Vagina (tissue), 2 donors: Measurements from ENCODE around the gene TK1. TPM values are rescaled to one million over a fixed set of nuclear protein-coding genes. Genes with fewer than 3 reads are reported as not detected.

Experiments
- DNase-seq, 2 donors: peaks; one replicate each; pipeline ENCODE4 v3.0.0-alpha.2; 2017; ENCODE audit errors: extremely low spot score in 2 of 2
- H3K27ac ChIP-seq: fragments of 200-600 bp; sonication (generic); one replicate; pipeline ENCODE4 v1.5.1; 2019
- H3K27me3 ChIP-seq: fragments of 200-600 bp; sonication (generic); one replicate; pipeline ENCODE4 v1.5.1; 2019
- H3K36me3 ChIP-seq, 2 donors: fragments of 200-600 bp; sonication (generic); one replicate each; pipeline ENCODE4 v1.5.1; 2017 to 2019
- H3K4me1 ChIP-seq: fragments of 200-600 bp; sonication (generic); one replicate; pipeline ENCODE4 v1.5.1; 2019
- H3K4me3 ChIP-seq, 2 donors: fragments of 200-600 bp; sonication (generic); 1 replicate in 1 of 2; 2 replicates in 1 of 2; pipeline ENCODE4 v1.5.1; 2016 to 2019
- H3K9me3 ChIP-seq: fragments of 200-600 bp; sonication (generic); one replicate; pipeline ENCODE4 v1.5.1; 2019
- POLR2A ChIP-seq, 2 donors: fragments of 450-650 bp; IDR thresholded peaks; one replicate each; pipeline ENCODE4 v1.6.1; 2017; ENCODE audit warnings: antibody characterized with exemption in 2 of 2, mild to moderate bottlenecking in 2 of 2, moderate library complexity in 2 of 2
- POLR2AphosphoS5 ChIP-seq, 2 donors: sonication (generic); formaldehyde crosslinking; IDR thresholded peaks; one replicate each; pipeline ENCODE4 v1.9.0; 2017; ENCODE audit warnings: antibody characterized with exemption in 2 of 2, mild to moderate bottlenecking in 2 of 2, low read depth in 1 of 2; ENCODE audit not compliant: insufficient read depth in 1 of 2
- intact Hi-C: fragments of 100-400 bp; cut with DNase I; formaldehyde crosslinking; loops from one replicate; pipeline ENCODE4 v1.15.1; 2023
- total RNA-seq: library from RNA; depleted of rRNA; stranded (reverse); fragments of >200 nt; gene quantifications from one replicate; pipeline ENCODE4 v1.2.3, GENCODE V29; 2016
- TF ChIP-seq, protein P1 (sequence below), 3 experiments: fragments of 450-650 bp in 2 of 3; fragments of 200-600 bp in 1 of 3; sonication (generic) in 1 of 3; IDR thresholded peaks; one replicate each; pipeline ENCODE4 v1.5.1; 2017 to 2019; ENCODE audit warnings: antibody characterized with exemption in 3 of 3, mild to moderate bottlenecking in 2 of 3, moderate library complexity in 2 of 3

The TK1 gene
- total RNA-seq, 1 donor from 2014 or later = 3.7 TPM

DNA sequence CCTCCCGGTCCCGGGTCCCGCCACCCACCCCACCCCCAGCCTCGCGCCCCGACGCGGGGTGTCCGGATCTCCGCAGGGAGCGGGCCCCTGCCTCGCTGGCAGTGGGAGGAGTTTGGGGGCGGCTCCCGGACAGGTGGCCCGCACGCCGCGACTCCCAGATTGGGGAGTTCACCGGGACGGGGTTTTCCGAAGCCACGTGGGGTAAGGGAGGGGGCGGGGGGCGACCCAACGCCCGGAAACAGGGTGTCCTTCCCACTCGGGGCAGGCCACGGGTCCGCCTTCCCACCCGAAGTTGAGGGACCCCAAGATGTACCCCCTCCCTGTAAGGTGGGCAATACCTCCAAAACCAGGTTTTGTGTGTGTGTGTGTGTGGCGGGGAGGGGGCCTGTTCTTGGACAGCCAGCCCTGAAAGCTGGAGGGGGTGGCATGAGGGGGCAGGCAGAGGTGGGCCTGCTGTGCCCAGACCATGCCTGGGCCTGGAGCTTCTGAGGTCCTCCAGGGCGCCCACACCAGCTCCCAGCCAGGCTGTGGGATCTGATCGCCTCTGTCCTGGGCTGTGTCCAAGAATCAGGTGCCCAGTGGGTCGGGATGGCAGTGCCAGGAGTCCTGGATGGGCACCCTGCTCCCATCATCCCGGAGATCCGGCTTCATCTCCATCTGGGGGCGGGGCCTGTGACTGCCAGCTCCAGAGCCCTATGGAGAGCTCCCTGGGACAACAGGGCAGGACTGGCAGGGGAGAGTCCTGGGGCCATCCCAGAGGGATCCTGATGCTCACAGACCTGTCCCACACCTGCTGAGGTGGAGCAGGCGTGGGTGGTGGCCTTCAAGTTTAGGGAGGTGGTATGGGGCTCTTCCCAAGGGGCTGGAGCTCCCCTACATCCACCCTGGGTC is 17.7 kb downstream of the TK1 start:
- Histone ChIP-seq H3K9me3 (no peaks in the 10 kb centered on the region), H3K36me3 (no peaks in the 10 kb centered on the region), H3K4me1 (peaks cover 49% of the 10 kb centered on the region), H3K27me3 (no peaks in the 10 kb centered on the region), H3K27ac (peak overlapping the region; percentile 88), H3K4me3 (peak overlapping the region; percentile 80 to 88)
- TF ChIP-seq, protein P1, sequence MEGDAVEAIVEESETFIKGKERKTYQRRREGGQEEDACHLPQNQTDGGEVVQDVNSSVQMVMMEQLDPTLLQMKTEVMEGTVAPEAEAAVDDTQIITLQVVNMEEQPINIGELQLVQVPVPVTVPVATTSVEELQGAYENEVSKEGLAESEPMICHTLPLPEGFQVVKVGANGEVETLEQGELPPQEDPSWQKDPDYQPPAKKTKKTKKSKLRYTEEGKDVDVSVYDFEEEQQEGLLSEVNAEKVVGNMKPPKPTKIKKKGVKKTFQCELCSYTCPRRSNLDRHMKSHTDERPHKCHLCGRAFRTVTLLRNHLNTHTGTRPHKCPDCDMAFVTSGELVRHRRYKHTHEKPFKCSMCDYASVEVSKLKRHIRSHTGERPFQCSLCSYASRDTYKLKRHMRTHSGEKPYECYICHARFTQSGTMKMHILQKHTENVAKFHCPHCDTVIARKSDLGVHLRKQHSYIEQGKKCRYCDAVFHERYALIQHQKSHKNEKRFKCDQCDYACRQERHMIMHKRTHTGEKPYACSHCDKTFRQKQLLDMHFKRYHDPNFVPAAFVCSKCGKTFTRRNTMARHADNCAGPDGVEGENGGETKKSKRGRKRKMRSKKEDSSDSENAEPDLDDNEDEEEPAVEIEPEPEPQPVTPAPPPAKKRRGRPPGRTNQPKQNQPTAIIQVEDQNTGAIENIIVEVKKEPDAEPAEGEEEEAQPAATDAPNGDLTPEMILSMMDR (IDR thresholded peaks at IDR 0.05) = no peak
- no peak for TF ChIP-seq POLR2A (IDR thresholded peaks at IDR 0.05)
- no peak for TF ChIP-seq POLR2AphosphoS5 (IDR thresholded peaks at IDR 0.05; ENCODE audit: insufficient read depth in 1 of 2, low read depth in 1 of 2)
- intact Hi-C loops = no loop called here
- no peak for DNase-seq

DNA sequence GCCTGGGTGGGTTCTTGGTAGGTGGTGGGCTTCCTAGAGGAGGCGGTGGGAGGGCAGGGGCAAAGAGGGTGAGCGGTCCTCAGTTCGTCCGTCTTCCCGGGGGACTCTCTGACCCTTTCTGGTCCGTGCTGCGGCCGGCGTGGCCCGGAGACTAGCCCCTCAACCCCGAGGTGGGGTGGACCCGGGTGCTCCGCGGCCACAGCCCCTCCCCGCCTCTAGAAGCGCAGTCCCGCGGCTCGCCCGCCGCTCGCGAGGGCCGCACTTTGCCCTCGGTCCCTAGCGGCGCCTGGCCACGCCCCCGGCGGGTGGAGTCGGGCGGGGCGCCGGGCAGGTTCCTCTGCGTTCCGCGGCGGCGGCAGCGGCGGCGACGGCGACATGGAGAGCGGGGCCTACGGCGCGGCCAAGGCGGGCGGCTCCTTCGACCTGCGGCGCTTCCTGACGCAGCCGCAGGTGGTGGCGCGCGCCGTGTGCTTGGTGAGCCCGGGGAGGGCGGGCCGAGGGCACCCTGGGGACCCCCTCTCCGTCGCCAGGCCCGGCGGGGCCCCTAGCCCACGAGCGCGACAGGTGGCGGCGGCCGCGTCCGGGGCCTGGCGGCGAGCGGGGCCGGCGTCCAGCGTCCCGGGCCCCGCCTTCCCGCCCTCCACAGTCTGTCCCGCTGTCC is 18.5 kb downstream of the TK1 start, which contains the start of gene SYNGR2:
Gene SYNGR2 (plus strand): TSS at position 340 of the 661 bp plus-strand sequence. CDS start 36 bp downstream, at position 376.
- peaks cover 42% of the 10 kb centered on the region for H3K4me1 ChIP-seq
- intact Hi-C loops = no loop called here

DNA sequence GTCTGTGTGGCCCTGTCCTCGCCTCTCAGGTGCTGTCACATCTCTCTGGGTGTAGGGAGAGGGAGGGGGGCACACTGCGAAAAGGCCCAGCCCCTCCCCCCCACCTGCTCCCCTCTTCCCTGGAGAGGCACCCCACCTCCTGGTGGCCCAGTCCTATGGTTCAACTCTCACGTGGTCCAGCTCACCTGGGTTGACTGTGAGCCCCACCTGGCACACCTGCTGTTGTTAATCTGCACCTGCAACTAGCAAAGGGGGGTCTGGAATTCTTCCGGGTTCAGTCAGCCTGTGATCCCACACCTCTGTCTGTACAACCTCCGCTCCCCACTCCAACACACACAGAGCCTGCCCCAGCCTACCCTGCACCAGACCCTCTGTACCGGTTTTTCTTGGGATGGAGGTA is 20.4 kb downstream of the TK1 start:
- no peak overlapping the region for H3K4me3 ChIP-seq
- no peak overlapping the region for H3K27ac ChIP-seq
- H3K36me3 ChIP-seq = no peaks in the 10 kb centered on the region
- peaks cover 22% of the 10 kb centered on the region for H3K4me1 ChIP-seq
- H3K27me3 ChIP-seq = no peaks in the 10 kb centered on the region
- TF ChIP-seq POLR2A (IDR thresholded peaks at IDR 0.05) (no peak), POLR2AphosphoS5 (IDR thresholded peaks at IDR 0.05; ENCODE audit: insufficient read depth in 1 of 2, low read depth in 1 of 2) (no peak)
- TF ChIP-seq, protein P1 (IDR thresholded peaks at IDR 0.05) = no peak
- DNase-seq = no peak
- H3K9me3 ChIP-seq = no peaks in the 10 kb centered on the region
- intact Hi-C loops = no loop called here

More for the DNA sequence above, 18.5 kb downstream of the TK1 start, which contains the start of gene SYNGR2:
- no peaks in the 10 kb centered on the region for H3K36me3 ChIP-seq
- H3K27me3 ChIP-seq = no peaks in the 10 kb centered on the region
- TF ChIP-seq, protein P1 (IDR thresholded peaks at IDR 0.05) = no peak
- peak in 1 of 2 donors; percentile 73 for TF ChIP-seq POLR2A (IDR thresholded peaks at IDR 0.05)
- H3K9me3 ChIP-seq = no peaks in the 10 kb centered on the region
- peak within 1 kb of the TSS; percentile 80 to 88 for H3K4me3 ChIP-seq
- H3K27ac ChIP-seq = peak within 1 kb of the TSS; percentile 88
- no peak for DNase-seq

DNA sequence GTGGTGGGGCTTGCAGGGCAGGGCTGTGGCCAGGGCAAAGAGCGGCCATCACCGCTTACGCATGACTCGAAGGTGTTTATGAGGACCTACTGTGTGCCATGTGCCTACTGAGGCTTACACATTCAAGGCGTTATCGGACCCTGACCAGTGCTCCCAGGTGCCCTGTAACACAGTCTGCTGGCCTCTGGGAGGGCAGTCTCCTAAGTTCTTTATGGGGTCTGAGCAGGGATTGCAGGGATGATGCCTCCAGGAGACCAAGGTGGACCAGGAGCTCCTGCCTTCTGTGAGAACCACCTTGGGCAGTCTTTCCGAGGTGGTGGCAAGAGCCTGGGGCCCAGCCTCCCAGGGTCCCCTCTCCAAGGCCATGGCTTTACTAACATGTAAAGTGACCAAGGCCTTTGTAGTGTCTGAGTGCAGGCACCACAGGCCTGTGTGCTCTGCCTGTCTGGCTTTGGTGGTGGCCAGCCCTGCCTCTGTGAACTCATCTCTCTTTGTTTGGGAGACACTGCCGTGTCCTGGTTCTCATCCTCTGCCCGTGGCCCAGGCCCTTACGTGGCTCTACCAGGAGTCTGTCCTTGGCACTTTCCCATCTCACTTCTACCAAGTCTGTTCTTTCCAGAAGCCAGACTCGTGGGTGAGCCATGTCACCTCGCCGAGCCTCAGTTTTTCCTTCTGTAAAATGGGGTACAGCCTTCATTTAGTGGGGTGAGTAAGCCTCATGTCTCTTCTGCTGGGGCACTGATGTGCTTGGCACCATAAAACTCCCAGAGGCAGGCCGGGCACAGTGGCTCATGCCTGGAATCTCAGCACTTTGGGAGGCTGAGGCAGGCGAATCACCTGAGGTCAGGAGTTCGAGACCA is 21.9 kb downstream of the TK1 start:
- H3K27ac ChIP-seq = no peak overlapping the region
- no peaks in the 10 kb centered on the region for H3K27me3 ChIP-seq
- no peak for TF ChIP-seq POLR2AphosphoS5 (IDR thresholded peaks at IDR 0.05; ENCODE audit: insufficient read depth in 1 of 2, low read depth in 1 of 2)
- TF ChIP-seq, protein P1 (IDR thresholded peaks at IDR 0.05) = no peak
- TF ChIP-seq POLR2A (IDR thresholded peaks at IDR 0.05) = no peak
- H3K36me3 ChIP-seq = no peaks in the 10 kb centered on the region
- no peak overlapping the region for H3K4me3 ChIP-seq
- intact Hi-C loops = no loop called here
- H3K9me3 ChIP-seq = no peaks in the 10 kb centered on the region
- H3K4me1 ChIP-seq = peaks cover 18% of the 10 kb centered on the region
- no peak for DNase-seq
